Caco-2 (cell line): ENCODE results near the gene HDAC6. TPM values are rescaled to one million over a fixed set of nuclear protein-coding genes. Genes with fewer than 3 reads are reported as not detected.

ENCODE experiments used
- BruUV-seq: library from RNA; stranded (reverse); fragments of 400-500 nt; replicated peaks from 2 replicates; lab custom pipeline; 2021; lab: Mats Ljungman, UMichigan
- CTCF ChIA-PET: fragments of 300-600 bp; sonication (Branson Sonifier 250); formaldehyde crosslinking; loops from one replicate; lab custom pipeline; 2022; ENCODE audit warnings: antibody characterized with exemption; lab: Charles Lee
- POLR2A ChIA-PET: fragments of 300-600 bp; sonication (Branson Sonifier 250); formaldehyde crosslinking; loops from one replicate; lab custom pipeline; 2022; ENCODE audit warnings: antibody characterized with exemption; lab: Charles Lee
- DNase-seq, 2 experiments: peaks; one replicate each; pipeline versions ENCODE4 v3.0.0 to v3.0.0-alpha.2; 2020 to 2022
- H3K27me3 ChIP-seq: replicated peaks from 2 replicates; pipeline ENCODE4 v1.6.0; 2011; ENCODE audit warnings: low read length; ENCODE audit not compliant: control insufficient read depth, insufficient read depth
- H3K36me3 ChIP-seq: 2 replicates; pipeline ENCODE4 v1.5.1; 2011; ENCODE audit warnings: low read length; ENCODE audit not compliant: control insufficient read depth, insufficient read depth
- H3K4me1 ChIP-seq: fragments of 250-450 bp; sonication (Bioruptor Pico); 2 replicates; pipeline ENCODE4 v1.5.1; 2020; ENCODE audit warnings: mild to moderate bottlenecking
- H3K4me3 ChIP-seq: 2 replicates; pipeline ENCODE4 v1.5.1; 2011; ENCODE audit warnings: low read depth, mild to moderate bottlenecking, control low read depth, low read length
- H3K9me3 ChIP-seq: fragments of 250-450 bp; sonication (Bioruptor Pico); 2 replicates; pipeline ENCODE4 v1.5.1; 2020; ENCODE audit warnings: mild to moderate bottlenecking, moderate library complexity
- H3K27ac Mint-ChIP-seq: one replicate; pipeline ENCODE4 v1.8.0; 2022; ENCODE audit warnings: mixed read lengths; ENCODE audit not compliant: unreplicated experiment
- H3K27me3 Mint-ChIP-seq: one replicate; pipeline ENCODE4 v1.8.0; 2022; ENCODE audit warnings: mixed read lengths; ENCODE audit not compliant: insufficient read depth, unreplicated experiment
- H3K36me3 Mint-ChIP-seq: one replicate; pipeline ENCODE4 v1.8.0; 2022; ENCODE audit warnings: mild to moderate bottlenecking, mixed read lengths; ENCODE audit not compliant: insufficient read depth, unreplicated experiment
- H3K4me1 Mint-ChIP-seq: one replicate; pipeline ENCODE4 v1.8.0; 2022; ENCODE audit warnings: low read depth, mixed read lengths; ENCODE audit not compliant: unreplicated experiment
- H3K4me3 Mint-ChIP-seq: one replicate; pipeline ENCODE4 v1.8.0; 2022; ENCODE audit warnings: mild to moderate bottlenecking, moderate library complexity, mixed read lengths; ENCODE audit not compliant: unreplicated experiment
- H3K9me3 Mint-ChIP-seq: one replicate; pipeline ENCODE4 v1.8.0; 2022; ENCODE audit warnings: mixed read lengths; ENCODE audit not compliant: unreplicated experiment
- CTCF ChIP-seq, 2 experiments: fragments of 200-600 bp in 1 of 2; IDR thresholded peaks; 1 replicate in 1 of 2; 2 replicates in 1 of 2; pipeline versions ENCODE4 v1.5.1 to v1.8.0; 2011 to 2022; ENCODE audit warnings: antibody characterized with exemption in 1 of 2, control low read depth in 1 of 2, inconsistent platforms in 1 of 2, low read depth in 1 of 2, low read length in 1 of 2, mild to moderate bottlenecking in 1 of 2, moderate library complexity in 1 of 2; ENCODE audit not compliant: insufficient read depth in 1 of 2, severe bottlenecking in 1 of 2, unreplicated experiment in 1 of 2
- intact Hi-C: fragments of 100-400 bp; cut with micrococcal nuclease; formaldehyde crosslinking; loops from one replicate; pipeline ENCODE4 v1.10.0; 2022; ENCODE audit not compliant: unreplicated experiment
- total RNA-seq: library from RNA; stranded (reverse); gene quantifications from 2 replicates; pipeline ENCODE4 v1.2.3, GENCODE V29; 2022

HDAC6 gene
- total RNA-seq, 1 experiment from 2014 or later, result 110 TPM

GRCh38 chrX:48824066-48824465, 22.2 kb downstream of the HDAC6 start:
- Histone ChIP-seq H3K36me3 (no peaks in the 10 kb centered on the region; the same call in 1 of the 2 replicates), H3K9me3 (no peaks in the 10 kb centered on the region), H3K27me3 (no peaks in the 10 kb centered on the region), H3K4me3 (no peak overlapping the region), H3K4me1 (no peaks in the 10 kb centered on the region)
- H3K4me1 Mint-ChIP-seq, result no peaks in the 10 kb centered on the region
- H3K4me3 Mint-ChIP-seq, result no peak overlapping the region
- CTCF ChIA-PET, result no interaction called here
- DNase-seq, result no peak
- TF ChIP-seq CTCF (IDR thresholded peaks at IDR 0.05; ENCODE audit: insufficient read depth in 1 of 2, low read depth in 1 of 2, low read length in 1 of 2, severe bottlenecking in 1 of 2, unreplicated experiment in 1 of 2), result no peak
- peaks cover 11% of the 10 kb centered on the region for H3K36me3 Mint-ChIP-seq
- no TSS peak for BruUV-seq
- POLR2A ChIA-PET, result no interaction called here
- intact Hi-C loops, result no loop called here
- no peak overlapping the region for H3K27ac Mint-ChIP-seq
- H3K27me3 Mint-ChIP-seq, result no peaks in the 10 kb centered on the region
- H3K9me3 Mint-ChIP-seq, result no peaks in the 10 kb centered on the region

GRCh38 chrX:48826135-48826875, 24.4 kb downstream of the HDAC6 start, which contains the start of gene ERAS:
ERAS (plus strand) TSS chrX:48826513; CDS start chrX:48829124, 2,611 bp downstream.
- no peak within 1 kb of the TSS for H3K4me3 Mint-ChIP-seq

More at GRCh38 chrX:48826135-48826875, 24.4 kb downstream of the HDAC6 start, which contains the start of gene ERAS:
- no peak within 1 kb of the TSS for H3K4me3 ChIP-seq
- H3K27ac Mint-ChIP-seq, result no peak within 1 kb of the TSS
- no peaks in the 10 kb centered on the region for H3K27me3 ChIP-seq
- TF ChIP-seq CTCF (IDR thresholded peaks at IDR 0.05; ENCODE audit: insufficient read depth in 1 of 2, low read depth in 1 of 2, low read length in 1 of 2, severe bottlenecking in 1 of 2, unreplicated experiment in 1 of 2), result no peak
- peaks cover 5% of the 10 kb centered on the region for H3K36me3 Mint-ChIP-seq
- H3K36me3 ChIP-seq, result no peaks in the 10 kb centered on the region; the same call in 1 of the 2 replicates
- ChIA-PET CTCF (no interaction called here), POLR2A (no interaction called here)
- no peaks in the 10 kb centered on the region for H3K9me3 Mint-ChIP-seq
- H3K27me3 Mint-ChIP-seq, result no peaks in the 10 kb centered on the region
- no peaks in the 10 kb centered on the region for H3K4me1 ChIP-seq
- no peak for DNase-seq
- BruUV-seq, result no TSS peak
- intact Hi-C loops, result no loop called here
- H3K9me3 ChIP-seq, result no peaks in the 10 kb centered on the region
- no peaks in the 10 kb centered on the region for H3K4me1 Mint-ChIP-seq
